Neural progenitor cell (in vitro differentiated cells): ENCODE data around the gene SLFN14. TPM values are rescaled to one million over a fixed set of nuclear protein-coding genes. Genes with fewer than 3 reads are reported as not detected.
"Not testable (repeated sequence)": the region's sequence is repeated elsewhere in the genome, so short reads cannot be mapped to it uniquely, and the experiment has no call there.

Experiments used
- DNase-seq: peaks from one replicate; pipeline ENCODE4 v3.0.0-alpha.2; 2016; ENCODE audit warnings: low spot score
- H2AFZ ChIP-seq: fragments of 200-600 bp; sonication (generic); replicated peaks from 2 replicates; pipeline ENCODE4 v1.6.1; 2016; ENCODE audit warnings: antibody characterized with exemption
- H3F3A ChIP-seq: fragments of 200-600 bp; sonication (generic); 2 replicates; pipeline ENCODE4 v1.6.1; 2016; ENCODE audit warnings: antibody characterized with exemption, low read depth
- H3K27ac ChIP-seq: fragments of 200-600 bp; sonication (generic); 2 replicates; pipeline ENCODE4 v1.5.1; 2016; ENCODE audit warnings: mild to moderate bottlenecking
- H3K27me3 ChIP-seq: fragments of 200-600 bp; sonication (generic); 2 replicates; pipeline ENCODE4 v1.6.1; 2016; ENCODE audit warnings: mild to moderate bottlenecking, moderate library complexity
- H3K36me3 ChIP-seq: fragments of 200-600 bp; sonication (generic); 2 replicates; pipeline ENCODE4 v1.5.1; 2016
- H3K4me1 ChIP-seq: fragments of 200-600 bp; sonication (generic); 2 replicates; pipeline ENCODE4 v1.6.1; 2016; ENCODE audit warnings: mixed run types
- H3K4me2 ChIP-seq: fragments of 200-600 bp; sonication (generic); 2 replicates; pipeline ENCODE4 v1.6.1; 2016
- H3K4me3 ChIP-seq: fragments of 200-600 bp; sonication (generic); 2 replicates; pipeline ENCODE4 v1.5.1; 2016
- H3K79me2 ChIP-seq: fragments of 200-600 bp; sonication (generic); 2 replicates; pipeline ENCODE4 v1.6.1; 2016; ENCODE audit warnings: low read depth
- H3K9ac ChIP-seq: fragments of 200-600 bp; sonication (generic); 2 replicates; pipeline ENCODE4 v1.6.1; 2016
- H3K9me3 ChIP-seq: fragments of 200-600 bp; sonication (generic); 2 replicates; pipeline ENCODE4 v1.5.1; 2016; ENCODE audit warnings: low read depth
- H4K20me1 ChIP-seq: fragments of 200-600 bp; sonication (generic); 2 replicates; pipeline ENCODE4 v1.6.1; 2016; ENCODE audit warnings: low read depth
- H3K27ac Mint-ChIP-seq: 3 replicates; pipeline ENCODE4 v1.8.0; 2021; ENCODE audit warnings: mixed read lengths
- H3K27me3 Mint-ChIP-seq: 2 replicates; pipeline ENCODE4 v1.8.0; 2022; ENCODE audit warnings: low read depth, mild to moderate bottlenecking, inconsistent platforms, moderate library complexity, mixed read lengths; ENCODE audit not compliant: insufficient read depth
- H3K36me3 Mint-ChIP-seq: 3 replicates; pipeline ENCODE4 v1.8.0; 2021; ENCODE audit warnings: mixed read lengths
- H3K4me1 Mint-ChIP-seq: 3 replicates; pipeline ENCODE4 v1.8.0; 2021; ENCODE audit warnings: mixed read lengths
- H3K4me3 Mint-ChIP-seq: 3 replicates; pipeline ENCODE4 v1.8.0; 2021; ENCODE audit warnings: mild to moderate bottlenecking, moderate library complexity, mixed read lengths
- H3K9me3 Mint-ChIP-seq: 3 replicates; pipeline ENCODE4 v1.8.0; 2020; ENCODE audit warnings: mixed read lengths
- CTCF ChIP-seq: fragments of 200-600 bp; sonication (generic); IDR thresholded peaks from 2 replicates; pipeline ENCODE4 v1.5.1; 2017; ENCODE audit warnings: antibody characterized with exemption, mild to moderate bottlenecking
- EZH2 ChIP-seq: fragments of 200-600 bp; sonication (generic); IDR thresholded peaks from 2 replicates; pipeline ENCODE4 v1.6.1; 2017; ENCODE audit warnings: antibody characterized with exemption, mild to moderate bottlenecking, moderate library complexity
- EZH2phosphoT487 ChIP-seq: fragments of 200-600 bp; sonication (generic); IDR thresholded peaks from 2 replicates; pipeline ENCODE4 v1.6.1; 2017; ENCODE audit warnings: antibody characterized with exemption
- small RNA-seq: library from RNA; depleted of rRNA; stranded (forward); fragments of <200 nt; gene quantifications from one replicate; pipeline ENCODE3, GENCODE V24; 2015
- total RNA-seq: library from RNA; depleted of rRNA; stranded (reverse); fragments of >200 nt; gene quantifications from 2 replicates; pipeline ENCODE4 v1.2.3, GENCODE V29; 2015; ENCODE audit warnings: low replicate concordance

The SLFN14 gene
- total RNA-seq, 1 donor from 2014 or later: not detected

- H3K27me3 Mint-ChIP-seq: peaks cover 13% of the 10 kb centered on the region
Measured at GRCh38 chr17:35519439-35519838, 41.2 kb downstream of the SLFN14 start.

GRCh38 chr17:35518431-35518830 lies 42.2 kb downstream of the SLFN14 start:
- H3K4me3 Mint-ChIP-seq, H3K9me3 ChIP-seq, H3K36me3 Mint-ChIP-seq, H3K9ac ChIP-seq, H3K27ac ChIP-seq, DNase-seq, H3K4me1 ChIP-seq, H4K20me1 ChIP-seq, H3K4me1 Mint-ChIP-seq, H3K27ac Mint-ChIP-seq, H3K36me3 ChIP-seq, H3K9me3 Mint-ChIP-seq, H3K4me3 ChIP-seq, H3K79me2 ChIP-seq, H2AFZ ChIP-seq, H3K4me2 ChIP-seq, H3F3A ChIP-seq: not testable (repeated sequence)
- peaks cover 13% of the 10 kb centered on the region for H3K27me3 Mint-ChIP-seq
- peaks cover 38% of the 10 kb centered on the region for H3K27me3 ChIP-seq

More at GRCh38 chr17:35519439-35519838, 41.2 kb downstream of the SLFN14 start:
- Histone ChIP-seq H3K36me3 (no peaks in the 10 kb centered on the region), H3K4me1 (no peaks in the 10 kb centered on the region), H3K4me2 (no peak overlapping the region), H3K27ac (no peak overlapping the region), H3K79me2 (no peaks in the 10 kb centered on the region), H2AFZ (no peak overlapping the region), H3K9ac (no peak overlapping the region), H3F3A (no peaks in the 10 kb centered on the region), H3K9me3 (no peaks in the 10 kb centered on the region), H3K4me3 (no peak overlapping the region), H4K20me1 (no peaks in the 10 kb centered on the region), H3K27me3 (peaks cover 31% of the 10 kb centered on the region)
- Mint-ChIP-seq H3K27ac (no peak overlapping the region), H3K4me1 (no peaks in the 10 kb centered on the region), H3K4me3 (no peak overlapping the region), H3K9me3 (peaks cover 6% of the 10 kb centered on the region), H3K36me3 (no peaks in the 10 kb centered on the region)
- DNase-seq: no peak
- TF ChIP-seq EZH2phosphoT487: no peak
- TF ChIP-seq EZH2: no peak
- no peak for TF ChIP-seq CTCF

GRCh38 chr17:35515027-35515426 lies 45.6 kb downstream of the SLFN14 start:
- H3K4me1 Mint-ChIP-seq: no peaks in the 10 kb centered on the region
- Histone ChIP-seq H3K36me3 (no peaks in the 10 kb centered on the region), H4K20me1 (no peaks in the 10 kb centered on the region), H3K4me3 (no peak overlapping the region), H3K4me2 (no peak overlapping the region), H3F3A (no peaks in the 10 kb centered on the region), H3K27me3 (peaks cover 38% of the 10 kb centered on the region), H3K9me3 (no peaks in the 10 kb centered on the region), H3K79me2 (no peaks in the 10 kb centered on the region), H3K9ac (no peak overlapping the region), H2AFZ (no peak overlapping the region), H3K27ac (no peak overlapping the region), H3K4me1 (no peaks in the 10 kb centered on the region)
- peaks cover 6% of the 10 kb centered on the region for H3K9me3 Mint-ChIP-seq
- no peak overlapping the region for H3K27ac Mint-ChIP-seq
- no peak for DNase-seq
- TF ChIP-seq EZH2: no peak
- TF ChIP-seq CTCF: no peak
- TF ChIP-seq EZH2phosphoT487: no peak
- H3K27me3 Mint-ChIP-seq: peaks cover 11% of the 10 kb centered on the region
- H3K36me3 Mint-ChIP-seq: no peaks in the 10 kb centered on the region
- no peak overlapping the region for H3K4me3 Mint-ChIP-seq

DNA sequence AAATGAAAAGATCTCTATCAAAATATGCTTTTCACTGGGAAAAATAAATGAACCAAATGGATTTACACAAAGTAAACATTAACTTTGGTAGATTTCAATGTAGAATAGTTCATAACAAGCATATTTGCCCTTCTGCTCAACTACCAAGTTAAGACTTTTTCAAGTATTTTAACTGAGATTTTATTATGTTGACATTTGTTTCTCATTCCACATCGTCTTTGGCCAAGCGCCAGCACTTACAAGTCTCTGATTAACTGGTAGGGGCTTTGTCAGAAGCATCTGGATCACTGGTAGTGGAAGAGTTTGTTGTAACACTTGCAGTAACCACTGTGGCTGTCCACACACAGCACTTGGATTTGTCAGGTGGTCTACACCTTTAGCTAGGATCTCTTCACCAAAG lies 46.1 kb downstream of the SLFN14 start:
- no peaks in the 10 kb centered on the region for H3K36me3 ChIP-seq
- no peaks in the 10 kb centered on the region for H4K20me1 ChIP-seq
- H3K4me1 Mint-ChIP-seq: no peaks in the 10 kb centered on the region
- H3K27ac ChIP-seq: no peak overlapping the region
- peaks cover 38% of the 10 kb centered on the region for H3K27me3 ChIP-seq
- no peak for DNase-seq
- H3K9ac ChIP-seq: no peak overlapping the region
- H3K9me3 Mint-ChIP-seq: peaks cover 6% of the 10 kb centered on the region
- no peaks in the 10 kb centered on the region for H3K79me2 ChIP-seq
- no peak overlapping the region for H3K4me3 Mint-ChIP-seq
- H3K4me3 ChIP-seq: no peak overlapping the region
- no peaks in the 10 kb centered on the region for H3K36me3 Mint-ChIP-seq
- TF ChIP-seq EZH2phosphoT487: no peak
- no peak for TF ChIP-seq CTCF
- no peak for TF ChIP-seq EZH2
- H2AFZ ChIP-seq: no peak overlapping the region
- no peaks in the 10 kb centered on the region for H3K9me3 ChIP-seq
- H3K4me2 ChIP-seq: no peak overlapping the region
- no peaks in the 10 kb centered on the region for H3K4me1 ChIP-seq
- H3K27ac Mint-ChIP-seq: no peak overlapping the region
- peaks cover 11% of the 10 kb centered on the region for H3K27me3 Mint-ChIP-seq
- no peaks in the 10 kb centered on the region for H3F3A ChIP-seq

Small RNAs within 50 kb of the gene (small RNA-seq; reads per million reads assigned to genes)
- gene AC004134.1 (not detected), gene AC015911.1 (not detected), gene SNORD7 (57.6 reads per million, percentile 98 among the genes with 10 or more reads in this experiment)

Other genes with a start within 250 kb of the SLFN14 start
- gene SLFN11, start 187.2 kb downstream of the SLFN14 start, total RNA-seq: 0.02 and 0.71 TPM in 2 replicates
- 6.8 and 7.2 TPM in 2 replicates for gene SLFN12, start 128.3 kb downstream of the SLFN14 start, total RNA-seq
- gene SLFN13, start 112.1 kb downstream of the SLFN14 start, total RNA-seq: 0.31 and 0.88 TPM in 2 replicates
- gene SLFN12L, start 23.1 kb downstream of the SLFN14 start, total RNA-seq: not detected in 2 replicates
- 6.5 and 7.0 TPM in 2 replicates for gene PEX12, start 17.8 kb upstream of the SLFN14 start, total RNA-seq
- 120 and 125 TPM in 2 replicates for gene AP2B1, start 26.5 kb upstream of the SLFN14 start, total RNA-seq
- gene RASL10B, start 170.8 kb upstream of the SLFN14 start, total RNA-seq: 4.8 and 14.5 TPM in 2 replicates
- 0.09 TPM in 1 of 2 replicates, not detected in the other for gene GAS2L2, start 192.4 kb upstream of the SLFN14 start, total RNA-seq
- gene C17orf50, start 200.1 kb upstream of the SLFN14 start, total RNA-seq: not detected in 2 replicates
- gene MMP28, start 234.8 kb upstream of the SLFN14 start, total RNA-seq: not detected in 2 replicates
- 84.8 and 90.1 TPM in 2 replicates for gene TAF15, start 248.7 kb upstream of the SLFN14 start, total RNA-seq